SK-N-MC (cell line): ENCODE data around the gene PSMA2.

Source experiments
- DNase-seq: peaks from one replicate; pipeline ENCODE4 v3.0.0-alpha.2; 2011; ENCODE audit warnings: low read depth, low spot score
- H3K27ac ChIP-seq: fragments of 200-600 bp; sonication (generic); 2 replicates; pipeline ENCODE4 v1.5.1; 2016; ENCODE audit warnings: mixed run types
- H3K36me3 ChIP-seq: fragments of 200-600 bp; sonication (generic); 2 replicates; pipeline ENCODE4 v1.6.1; 2017; ENCODE audit warnings: antibody characterized with exemption, low read length, mixed read lengths; ENCODE audit not compliant: insufficient read depth
- H3K4me3 ChIP-seq: fragments of 200-600 bp; sonication (generic); 2 replicates; pipeline ENCODE4 v1.5.1; 2016
- H3K9ac ChIP-seq: fragments of 200-600 bp; sonication (generic); 2 replicates; pipeline ENCODE4 v1.8.0; 2017; ENCODE audit warnings: mixed run types, mixed read lengths; ENCODE audit not compliant: insufficient read length
- H3K9me3 ChIP-seq: fragments of 200-600 bp; sonication (generic); 2 replicates; pipeline ENCODE4 v1.6.1; 2017; ENCODE audit warnings: low read depth, mild to moderate bottlenecking, antibody characterized with exemption, low read length, moderate library complexity, mixed read lengths
- EZH2 ChIP-seq: fragments of 200-600 bp; sonication (generic); IDR thresholded peaks from one replicate; pipeline ENCODE4 v1.6.1; 2017; ENCODE audit warnings: antibody characterized with exemption
- FOXP2 ChIP-seq: optimal IDR thresholded peaks from 2 replicates; pipeline ENCODE3; 2011; ENCODE audit warnings: mild to moderate bottlenecking, moderate library complexity; ENCODE audit not compliant: insufficient read depth; ENCODE audit errors: extremely low read length, control extremely low read depth
- POLR2AphosphoS5 ChIP-seq: IDR thresholded peaks from 2 replicates; pipeline ENCODE4 v1.6.1; 2012; ENCODE audit warnings: mild to moderate bottlenecking, low read depth, low read length, borderline replicate concordance

Gene PSMA2

GRCh38 chr7:42964849-42965805 is 33.2 kb upstream of the PSMA2 start:
- no peak overlapping the region for H3K9ac ChIP-seq
- no peaks in the 10 kb centered on the region for H3K9me3 ChIP-seq
- TF ChIP-seq FOXP2 (no peak), POLR2AphosphoS5 (no peak), EZH2 (no peak)
- no peaks in the 10 kb centered on the region for H3K36me3 ChIP-seq
- no peak overlapping the region for H3K27ac ChIP-seq
- no peak for DNase-seq
- no peak overlapping the region for H3K4me3 ChIP-seq

GRCh38 chr7:42964293-42964692 is 32.3 kb upstream of the PSMA2 start:
- Histone ChIP-seq H3K9me3 (no peaks in the 10 kb centered on the region), H3K27ac (no peak overlapping the region), H3K4me3 (no peak overlapping the region), H3K36me3 (no peaks in the 10 kb centered on the region), H3K9ac (no peak overlapping the region)
- no peak for DNase-seq
- TF ChIP-seq POLR2AphosphoS5, result no peak
- TF ChIP-seq FOXP2, result no peak
- no peak for TF ChIP-seq EZH2

GRCh38 chr7:42961170-42961569 is 29.2 kb upstream of the PSMA2 start:
- TF ChIP-seq POLR2AphosphoS5, result no peak
- no peak for TF ChIP-seq EZH2
- no peak for TF ChIP-seq FOXP2

GRCh38 chr7:42960762-42961161 is 28.8 kb upstream of the PSMA2 start:
- TF ChIP-seq EZH2, result no peak
- TF ChIP-seq FOXP2, result no peak
- TF ChIP-seq POLR2AphosphoS5, result no peak
- no peaks in the 10 kb centered on the region for H3K36me3 ChIP-seq
- H3K9ac ChIP-seq, result no peak overlapping the region
- no peak overlapping the region for H3K4me3 ChIP-seq
- H3K27ac ChIP-seq, result no peak overlapping the region
- no peaks in the 10 kb centered on the region for H3K9me3 ChIP-seq
- DNase-seq, result no peak

More at GRCh38 chr7:42961170-42961569, 29.2 kb upstream of the PSMA2 start:
- Histone ChIP-seq H3K4me3 (no peak overlapping the region), H3K27ac (no peak overlapping the region), H3K9ac (no peak overlapping the region), H3K9me3 (no peaks in the 10 kb centered on the region), H3K36me3 (no peaks in the 10 kb centered on the region)
- DNase-seq, result no peak

DNA sequence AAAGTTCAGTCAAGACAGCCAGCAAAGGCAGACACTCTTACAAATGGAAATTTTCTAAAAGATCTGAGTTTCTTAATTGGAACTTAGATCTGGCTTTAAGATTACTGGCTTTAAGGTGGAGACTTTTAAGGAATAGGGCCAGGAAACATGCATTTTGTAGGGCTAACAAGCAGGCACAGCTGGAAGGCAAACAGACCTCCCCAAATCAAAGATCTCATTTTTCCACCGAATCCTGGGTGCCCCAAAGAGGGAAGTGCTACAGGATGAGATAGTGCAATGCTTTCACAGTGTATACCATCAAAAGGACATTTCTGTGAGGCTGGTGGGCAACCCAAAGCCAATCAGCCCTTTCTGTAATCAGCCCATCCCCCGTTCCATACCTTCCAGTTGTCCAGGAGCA is 27.6 kb upstream of the PSMA2 start:
- DNase-seq, result no peak
- TF ChIP-seq FOXP2 (no peak), EZH2 (no peak), POLR2AphosphoS5 (no peak)
- no peaks in the 10 kb centered on the region for H3K9me3 ChIP-seq
- no peak overlapping the region for H3K27ac ChIP-seq
- H3K36me3 ChIP-seq, result no peaks in the 10 kb centered on the region
- H3K4me3 ChIP-seq, result no peak overlapping the region
- H3K9ac ChIP-seq, result no peak overlapping the region

- Histone ChIP-seq H3K9ac (no peak overlapping the region), H3K9me3 (no peaks in the 10 kb centered on the region), H3K4me3 (no peak overlapping the region), H3K36me3 (no peaks in the 10 kb centered on the region), H3K27ac (no peak overlapping the region)
- DNase-seq, result no peak
- TF ChIP-seq FOXP2 (no peak), EZH2 (no peak), POLR2AphosphoS5 (no peak)
These were observed 24.1 kb upstream of the PSMA2 start for GRCh38 chr7:42956062-42956461.

DNA sequence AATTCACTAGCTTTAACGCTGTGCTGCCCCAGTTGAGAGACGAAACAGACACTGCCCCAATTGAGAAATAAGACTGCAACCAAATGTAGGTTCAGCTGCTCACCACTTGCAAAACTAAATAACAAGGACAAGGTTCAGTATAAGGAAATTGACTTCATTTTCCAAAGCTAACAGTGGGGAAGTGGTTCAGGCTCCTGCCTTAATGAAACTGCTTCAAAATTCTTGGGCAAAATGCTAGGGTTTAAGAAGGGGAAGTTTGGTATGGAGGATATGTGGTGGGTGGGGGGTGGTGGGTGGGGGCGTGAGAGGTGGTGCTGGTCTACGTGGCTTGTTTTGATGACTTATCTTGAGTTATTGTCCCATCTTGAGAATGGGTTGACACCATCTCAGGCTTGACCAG is 22.0 kb upstream of the PSMA2 start:
- Histone ChIP-seq H3K4me3 (no peak overlapping the region), H3K9ac (no peak overlapping the region), H3K36me3 (no peaks in the 10 kb centered on the region), H3K9me3 (no peaks in the 10 kb centered on the region), H3K27ac (no peak overlapping the region)
- TF ChIP-seq FOXP2, result no peak
- no peak for TF ChIP-seq EZH2
- TF ChIP-seq POLR2AphosphoS5, result no peak
- no peak for DNase-seq

DNA sequence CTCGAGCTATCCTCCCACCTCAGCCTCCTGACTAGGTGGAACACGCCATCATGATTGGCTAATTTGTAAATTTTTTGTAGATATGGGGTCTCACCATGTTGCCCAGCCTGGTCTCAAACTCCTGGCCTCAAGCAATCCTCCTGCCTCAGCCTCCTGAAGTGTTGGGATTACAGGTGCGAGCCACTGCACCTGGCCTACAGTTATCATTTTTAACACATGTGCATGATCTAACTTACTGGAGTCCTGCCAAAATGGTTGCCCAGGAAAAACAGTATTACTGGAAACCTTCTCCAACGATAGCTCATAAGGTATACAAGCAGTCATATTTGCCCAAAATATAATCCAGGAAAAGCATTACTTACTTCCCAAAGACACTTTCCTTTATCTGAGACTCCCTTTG is 20.4 kb upstream of the PSMA2 start:
- no peaks in the 10 kb centered on the region for H3K9me3 ChIP-seq
- no peak overlapping the region for H3K27ac ChIP-seq
- no peak overlapping the region for H3K4me3 ChIP-seq
- TF ChIP-seq EZH2 (no peak), POLR2AphosphoS5 (no peak), FOXP2 (no peak)
- DNase-seq, result no peak
- no peak overlapping the region for H3K9ac ChIP-seq
- no peaks in the 10 kb centered on the region for H3K36me3 ChIP-seq
